Measurements from ENCODE around the gene GALNT2. TPM values are rescaled to one million over a fixed set of nuclear protein-coding genes. Genes with fewer than 3 reads are reported as not detected.

The GALNT2 gene
- total RNA-seq, 1 donor from 2014 or later: 58.0 TPM

DNA sequence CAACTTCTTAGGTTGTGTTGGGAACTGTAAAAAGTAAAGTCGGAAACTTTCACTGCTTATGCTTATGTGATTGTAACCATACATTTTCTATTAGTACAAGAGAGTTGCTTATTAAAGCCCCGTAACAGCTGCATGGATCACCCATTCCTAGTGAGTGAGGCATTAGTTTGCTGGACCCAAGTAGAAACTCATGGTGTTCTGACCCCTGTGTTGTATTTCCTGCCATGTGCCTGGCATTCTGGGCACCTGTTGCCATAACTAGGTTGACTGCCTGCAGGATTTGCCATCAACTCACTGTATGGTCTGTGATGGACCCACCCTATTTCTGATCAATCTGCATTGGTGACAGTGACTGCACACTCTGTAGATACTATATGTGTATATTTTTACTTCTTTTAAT is 186.1 kb downstream of the GALNT2 start:
- Mint-ChIP-seq H3K27me3 (ENCODE audit: low read depth) (no peaks in the 10 kb centered on the region), H3K9me3 (no peaks in the 10 kb centered on the region), H3K4me3 (no peak overlapping the region), H3K36me3 (ENCODE audit: low read depth) (peaks cover 26% of the 10 kb centered on the region), H3K27ac (ENCODE audit: unreplicated experiment) (no peak overlapping the region), H3K4me1 (peaks cover 24% of the 10 kb centered on the region)
- TF ChIP-seq, protein P1, sequence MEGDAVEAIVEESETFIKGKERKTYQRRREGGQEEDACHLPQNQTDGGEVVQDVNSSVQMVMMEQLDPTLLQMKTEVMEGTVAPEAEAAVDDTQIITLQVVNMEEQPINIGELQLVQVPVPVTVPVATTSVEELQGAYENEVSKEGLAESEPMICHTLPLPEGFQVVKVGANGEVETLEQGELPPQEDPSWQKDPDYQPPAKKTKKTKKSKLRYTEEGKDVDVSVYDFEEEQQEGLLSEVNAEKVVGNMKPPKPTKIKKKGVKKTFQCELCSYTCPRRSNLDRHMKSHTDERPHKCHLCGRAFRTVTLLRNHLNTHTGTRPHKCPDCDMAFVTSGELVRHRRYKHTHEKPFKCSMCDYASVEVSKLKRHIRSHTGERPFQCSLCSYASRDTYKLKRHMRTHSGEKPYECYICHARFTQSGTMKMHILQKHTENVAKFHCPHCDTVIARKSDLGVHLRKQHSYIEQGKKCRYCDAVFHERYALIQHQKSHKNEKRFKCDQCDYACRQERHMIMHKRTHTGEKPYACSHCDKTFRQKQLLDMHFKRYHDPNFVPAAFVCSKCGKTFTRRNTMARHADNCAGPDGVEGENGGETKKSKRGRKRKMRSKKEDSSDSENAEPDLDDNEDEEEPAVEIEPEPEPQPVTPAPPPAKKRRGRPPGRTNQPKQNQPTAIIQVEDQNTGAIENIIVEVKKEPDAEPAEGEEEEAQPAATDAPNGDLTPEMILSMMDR (conservative IDR thresholded peaks at IDR 0.05): no peak
- no peak for DNase-seq (ENCODE audit: low read depth, low spot score)

DNA sequence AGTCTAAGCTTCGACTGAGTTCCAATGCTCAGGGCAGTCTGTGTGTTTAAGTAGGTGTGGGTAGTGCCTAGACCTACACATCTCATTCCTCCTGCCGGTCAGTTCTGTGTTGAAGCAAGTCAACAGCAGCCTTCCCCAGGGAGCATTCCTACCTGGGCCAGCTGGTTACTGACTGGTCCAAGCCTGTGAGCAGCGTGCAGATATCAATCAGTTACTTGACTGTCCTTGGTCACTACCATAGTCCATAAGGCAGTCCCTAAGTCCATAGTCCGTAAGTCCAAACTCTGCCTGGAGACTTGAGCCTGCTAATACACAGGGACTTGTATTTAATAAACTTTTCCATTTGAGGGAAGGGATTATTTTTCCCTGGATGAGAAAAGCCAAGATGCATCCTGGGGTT is 187.2 kb downstream of the GALNT2 start:
- peaks cover 32% of the 10 kb centered on the region for H3K36me3 Mint-ChIP-seq (ENCODE audit: low read depth)

DNA sequence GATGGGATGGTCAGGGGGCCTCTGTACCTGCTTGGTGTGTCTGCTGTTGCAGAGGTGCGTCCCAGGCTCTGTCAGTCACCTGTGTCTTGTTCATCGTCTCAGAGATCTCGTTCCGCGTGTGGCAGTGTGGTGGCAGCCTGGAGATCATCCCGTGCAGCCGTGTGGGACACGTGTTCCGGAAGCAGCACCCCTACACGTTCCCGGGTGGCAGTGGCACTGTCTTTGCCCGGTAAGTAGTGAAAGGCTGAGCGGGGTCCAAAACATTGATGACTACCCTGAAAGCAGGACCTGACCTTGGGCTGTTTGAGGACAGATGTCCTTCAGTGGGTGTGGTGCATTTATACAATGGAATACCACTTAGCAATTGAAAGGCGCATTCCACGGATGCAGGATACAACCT is 188.1 kb downstream of the GALNT2 start:
- no peak for DNase-seq (ENCODE audit: low read depth, low spot score)
- TF ChIP-seq, protein P1 (conservative IDR thresholded peaks at IDR 0.05): no peak

More for the DNA sequence above, 187.2 kb downstream of the GALNT2 start:
- Mint-ChIP-seq H3K27ac (ENCODE audit: unreplicated experiment) (no peak overlapping the region), H3K9me3 (peaks cover under 1% of the 10 kb centered on the region), H3K4me3 (no peak overlapping the region), H3K4me1 (peaks cover 16% of the 10 kb centered on the region), H3K27me3 (ENCODE audit: low read depth) (no peaks in the 10 kb centered on the region)
- TF ChIP-seq, protein P1 (conservative IDR thresholded peaks at IDR 0.05): no peak
- DNase-seq (ENCODE audit: low read depth, low spot score): no peak

DNA sequence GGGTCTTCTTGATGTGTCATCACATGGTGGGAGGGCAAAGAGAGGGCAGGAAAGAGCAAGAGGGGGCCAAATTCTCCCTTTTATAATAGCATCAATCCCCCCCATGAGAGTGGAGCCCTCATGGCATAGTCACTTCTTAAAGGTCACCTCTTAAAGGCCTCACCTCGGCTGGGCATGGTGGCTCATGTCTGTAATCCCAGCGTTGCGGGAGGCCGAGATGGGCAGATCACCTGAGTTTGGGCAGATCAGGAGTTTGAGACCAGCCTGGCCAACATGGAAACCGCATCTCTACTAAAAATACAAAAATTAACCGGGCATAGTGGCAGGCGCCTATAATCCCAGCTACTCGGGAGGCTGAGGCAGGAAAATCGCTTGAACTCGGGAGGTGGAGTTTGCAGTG is 189.0 kb downstream of the GALNT2 start:
- DNase-seq (ENCODE audit: low read depth, low spot score): no peak
- Mint-ChIP-seq H3K9me3 (peaks cover 4% of the 10 kb centered on the region), H3K27me3 (ENCODE audit: low read depth) (no peaks in the 10 kb centered on the region), H3K4me1 (peaks cover 8% of the 10 kb centered on the region), H3K36me3 (ENCODE audit: low read depth) (peaks cover 34% of the 10 kb centered on the region), H3K4me3 (no peak overlapping the region), H3K27ac (ENCODE audit: unreplicated experiment) (no peak overlapping the region)
- TF ChIP-seq, protein P1 (conservative IDR thresholded peaks at IDR 0.05): no peak

More for the DNA sequence above, 188.1 kb downstream of the GALNT2 start:
- H3K27ac Mint-ChIP-seq (ENCODE audit: unreplicated experiment): no peak overlapping the region
- H3K27me3 Mint-ChIP-seq (ENCODE audit: low read depth): no peaks in the 10 kb centered on the region
- no peak overlapping the region for H3K4me3 Mint-ChIP-seq
- peaks cover 13% of the 10 kb centered on the region for H3K4me1 Mint-ChIP-seq
- peaks cover 34% of the 10 kb centered on the region for H3K36me3 Mint-ChIP-seq (ENCODE audit: low read depth)
- H3K9me3 Mint-ChIP-seq: peaks cover 4% of the 10 kb centered on the region

DNA sequence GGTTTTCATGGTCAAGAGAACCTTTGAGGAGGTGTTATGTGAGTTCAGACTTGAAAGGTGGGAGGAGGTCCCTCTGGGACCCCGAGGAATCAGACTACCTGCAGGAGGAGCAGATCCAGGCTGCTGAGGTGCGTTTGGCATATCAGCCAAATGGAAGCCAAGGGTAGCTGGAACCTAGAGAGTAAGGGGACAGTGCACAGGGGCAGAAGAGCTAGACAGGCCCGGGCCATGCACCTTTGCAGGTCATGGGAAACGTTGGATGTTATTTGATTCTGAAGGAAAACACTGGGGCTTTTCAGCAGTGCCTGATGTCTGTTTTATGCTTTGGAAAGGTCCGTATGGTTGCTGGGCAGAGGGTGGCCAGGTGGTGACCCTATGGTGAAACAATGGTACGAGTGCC is 189.9 kb downstream of the GALNT2 start:
- TF ChIP-seq, protein P1 (conservative IDR thresholded peaks at IDR 0.05): no peak
- Mint-ChIP-seq H3K4me3 (no peak overlapping the region), H3K4me1 (no peaks in the 10 kb centered on the region), H3K36me3 (ENCODE audit: low read depth) (peaks cover 31% of the 10 kb centered on the region), H3K27ac (ENCODE audit: unreplicated experiment) (no peak overlapping the region), H3K9me3 (peaks cover 4% of the 10 kb centered on the region), H3K27me3 (ENCODE audit: low read depth) (no peaks in the 10 kb centered on the region)
- DNase-seq (ENCODE audit: low read depth, low spot score): no peak

DNA sequence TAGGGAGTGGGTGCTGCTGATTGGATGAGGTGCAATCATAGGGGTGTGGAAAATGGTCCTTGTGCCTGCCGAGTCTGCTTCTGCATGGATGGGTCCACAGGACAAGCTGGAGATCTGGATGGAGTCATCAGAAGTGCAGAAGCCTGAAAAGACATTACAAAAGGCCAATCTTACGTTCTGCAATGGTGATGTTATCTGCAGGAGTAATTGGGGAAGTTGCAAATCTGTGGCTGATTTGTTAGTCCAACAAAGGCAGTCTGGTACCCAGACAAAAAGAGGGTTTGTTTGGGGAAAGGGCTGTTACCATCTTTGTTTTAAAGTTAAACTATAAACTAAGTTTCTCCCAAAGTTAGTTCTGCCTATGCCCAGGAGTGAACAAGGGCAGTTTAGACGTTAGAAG is 192.6 kb downstream of the GALNT2 start:
- no peaks in the 10 kb centered on the region for H3K4me1 Mint-ChIP-seq
- H3K36me3 Mint-ChIP-seq (ENCODE audit: low read depth): peaks cover 30% of the 10 kb centered on the region
- H3K9me3 Mint-ChIP-seq: peaks cover 4% of the 10 kb centered on the region
- TF ChIP-seq, protein P1 (conservative IDR thresholded peaks at IDR 0.05): no peak
- H3K27me3 Mint-ChIP-seq (ENCODE audit: low read depth): no peaks in the 10 kb centered on the region
- no peak overlapping the region for H3K27ac Mint-ChIP-seq (ENCODE audit: unreplicated experiment)
- H3K4me3 Mint-ChIP-seq: no peak overlapping the region
- DNase-seq (ENCODE audit: low read depth, low spot score): no peak

All from neural crest cell (in vitro differentiated cells).